ENCODE data around the gene ANKS6.

The ANKS6 gene

DNA sequence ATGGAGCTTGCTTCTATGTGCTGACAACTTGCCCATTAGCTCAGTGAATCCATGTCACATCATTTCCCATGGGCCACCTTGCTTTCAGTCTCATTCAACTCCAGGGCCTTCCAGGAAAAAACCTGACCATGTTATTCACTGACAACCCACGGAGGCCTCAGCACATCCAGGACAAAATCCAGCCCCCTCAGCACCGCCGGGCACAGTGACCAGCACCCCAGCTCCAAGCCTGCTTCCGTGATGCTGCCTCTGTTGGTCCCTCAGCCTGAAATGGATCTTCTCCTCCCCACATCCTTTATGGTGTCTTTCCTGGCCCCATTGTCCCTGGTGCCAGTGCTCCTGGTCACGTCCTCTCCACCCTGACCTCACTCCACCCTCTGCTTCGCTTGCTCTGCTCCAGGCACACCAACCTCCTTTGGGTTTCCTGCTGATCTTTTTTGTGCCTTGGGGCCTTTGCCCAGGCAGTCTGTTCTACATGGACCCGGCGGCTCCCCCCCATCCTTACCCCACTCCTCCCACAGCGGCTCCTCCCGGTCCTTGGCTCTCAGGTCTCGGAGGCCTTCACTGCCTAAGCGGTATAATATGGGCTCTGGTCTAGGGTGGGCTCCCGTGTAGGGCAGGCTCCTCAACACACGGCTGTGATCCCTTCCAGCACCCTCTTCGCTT lies 25.0 kb downstream of the ANKS6 start:
- DNase-seq, result no peak

DNA sequence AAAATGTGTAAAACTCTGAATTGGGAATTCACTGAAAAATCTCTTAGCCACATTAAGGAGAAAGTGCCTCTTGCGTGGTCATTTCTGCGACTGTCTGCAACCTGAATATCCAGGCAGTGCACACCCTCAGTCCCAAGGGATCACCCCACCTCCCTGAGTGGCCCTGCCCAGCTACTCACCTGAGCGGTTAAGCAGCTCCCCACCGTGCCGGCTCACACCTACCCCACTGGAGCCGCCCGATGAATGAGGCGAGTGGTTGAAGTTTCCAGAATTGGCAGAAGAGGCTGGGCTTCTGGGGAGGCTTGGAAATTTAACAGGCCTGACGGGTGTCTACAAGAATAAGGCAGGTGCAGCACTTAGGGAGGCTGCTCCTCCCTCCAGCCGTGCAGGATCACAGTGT lies 25.6 kb downstream of the ANKS6 start:
- DNase-seq, result no peak

DNA sequence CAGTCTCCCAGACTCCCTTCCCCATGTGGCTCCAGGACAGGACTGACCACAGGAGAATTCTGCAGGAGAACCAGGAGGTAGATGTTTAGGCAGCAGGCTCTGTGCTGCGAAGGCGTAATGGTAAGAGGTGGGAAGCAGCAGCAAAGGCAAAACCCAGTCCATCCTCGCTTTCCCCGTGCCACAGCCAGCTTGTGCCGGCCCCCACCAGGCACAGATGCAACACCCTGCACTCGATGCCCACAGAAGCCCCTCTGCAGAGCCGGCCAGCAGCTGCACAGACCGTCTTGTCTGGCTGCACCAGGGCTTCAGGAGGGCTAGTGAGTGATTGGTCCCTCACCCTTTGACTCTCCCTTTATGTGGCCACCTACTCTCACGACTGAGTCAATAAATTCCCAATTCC lies 28.0 kb downstream of the ANKS6 start:
- DNase-seq, result no peak

DNA sequence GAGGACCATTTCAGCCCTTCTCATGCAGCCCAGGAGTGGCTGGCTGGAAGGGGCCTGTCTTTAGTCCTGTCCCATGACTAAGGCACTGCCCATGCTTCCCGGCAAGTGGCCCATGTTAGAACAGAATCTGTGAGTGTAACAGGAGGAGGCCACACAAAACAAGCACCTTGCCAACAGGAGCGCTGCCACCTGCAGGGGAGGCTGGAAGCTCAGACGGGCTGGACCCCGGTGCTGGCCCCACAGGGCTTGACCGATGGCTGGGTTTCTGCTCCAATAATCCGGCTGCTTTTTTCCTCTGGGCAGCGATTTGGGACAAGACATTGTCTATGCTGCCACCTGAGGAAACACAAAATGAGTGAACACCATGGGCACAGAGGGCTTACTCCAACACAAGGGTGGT lies 28.4 kb downstream of the ANKS6 start:
- no peak for DNase-seq

DNA sequence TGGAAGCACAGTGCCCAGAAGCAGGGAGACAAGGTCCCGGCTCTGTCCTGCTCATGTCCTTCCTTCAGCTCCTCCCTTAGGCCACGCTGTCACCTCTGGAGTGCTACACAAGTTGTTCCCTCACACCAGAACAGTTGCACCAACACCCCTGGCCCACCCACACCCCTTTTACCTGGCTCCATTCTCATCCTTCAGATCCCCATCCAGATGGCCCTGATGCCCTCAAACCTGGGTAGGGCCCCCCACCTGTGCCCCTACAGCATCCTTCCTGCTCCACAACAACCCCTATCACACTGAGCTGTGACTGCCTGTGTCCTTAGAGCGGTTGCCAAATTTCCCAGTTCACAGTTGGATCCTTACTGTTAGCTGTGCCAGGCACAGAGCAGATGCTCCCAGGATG lies 29.2 kb downstream of the ANKS6 start:
- no peak for DNase-seq

- DNase-seq, result no peak
Observed at GRCh38 chr9:98766586-98766985, 29.8 kb downstream of the ANKS6 start.

- DNase-seq, result no peak
Observed at GRCh38 chr9:98765256-98765655, 31.1 kb downstream of the ANKS6 start.

- DNase-seq, result no peak
Observed at GRCh38 chr9:98763986-98764745, 32.2 kb downstream of the ANKS6 start.

- DNase-seq, result no peak
Observed at GRCh38 chr9:98760231-98760630, 36.1 kb downstream of the ANKS6 start.

DNA sequence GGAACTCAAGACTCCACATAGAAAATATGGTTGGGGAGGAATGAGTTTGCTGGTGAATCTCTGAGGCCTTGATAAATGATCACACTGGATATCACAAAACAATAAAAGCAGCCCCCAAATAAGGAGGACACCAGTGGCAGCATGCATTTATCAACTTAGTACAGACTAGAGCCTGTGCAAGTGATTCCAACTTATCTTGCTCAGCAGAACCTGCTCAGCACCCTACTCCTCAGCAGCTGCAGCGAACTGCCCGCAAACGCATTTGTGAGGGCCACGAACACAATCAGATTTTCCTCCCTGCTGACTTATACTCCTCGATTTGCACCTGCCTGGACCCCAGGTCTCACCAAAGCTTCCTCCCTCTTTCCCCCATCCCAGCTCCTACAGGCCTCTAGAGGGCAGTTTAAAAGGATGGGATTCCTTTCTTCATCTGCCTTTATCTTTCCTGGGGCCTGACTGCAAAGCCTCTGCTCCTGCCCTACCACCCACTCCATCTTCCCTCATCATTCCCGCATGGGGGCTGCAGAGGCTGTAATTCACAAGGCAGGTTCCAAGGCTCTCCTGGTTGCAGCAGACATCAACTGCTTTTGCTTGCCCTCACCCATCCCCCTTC lies 41.2 kb downstream of the ANKS6 start:
- DNase-seq, result no peak

GRCh38 chr9:98751210-98751609 lies 45.1 kb downstream of the ANKS6 start:
- DNase-seq, result no peak

DNA sequence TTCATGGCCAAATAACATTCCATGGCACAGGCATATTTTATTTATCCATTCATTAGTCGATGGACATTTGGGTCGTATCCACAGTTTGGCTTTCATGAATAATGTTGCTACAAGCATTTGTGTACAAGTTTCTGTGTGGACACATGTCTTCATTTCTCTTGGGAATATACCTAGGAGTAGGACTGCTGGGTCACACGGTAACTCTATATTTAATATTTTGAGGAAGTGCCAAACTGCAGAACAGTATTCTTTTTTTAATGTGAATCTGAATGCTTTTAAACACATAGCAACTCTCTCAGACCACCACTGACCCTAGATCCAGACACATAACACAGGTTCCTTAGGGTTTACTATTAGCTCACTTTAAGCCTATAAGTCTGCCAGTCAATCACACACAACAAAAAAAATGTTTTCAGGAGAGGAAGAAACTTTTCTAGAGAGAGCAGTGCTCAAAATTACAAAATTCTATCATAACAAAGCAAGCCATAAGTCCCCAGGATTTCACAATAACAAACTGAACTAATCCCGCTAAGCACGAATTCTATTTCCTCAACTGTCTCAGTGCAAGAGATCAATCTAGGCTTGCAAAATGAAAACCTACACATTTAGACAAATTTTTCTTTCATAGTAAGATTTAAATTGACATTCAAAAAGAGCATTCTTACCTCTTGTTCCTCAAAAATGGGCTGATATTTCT lies 45.8 kb downstream of the ANKS6 start:
- no peak for DNase-seq

DNA sequence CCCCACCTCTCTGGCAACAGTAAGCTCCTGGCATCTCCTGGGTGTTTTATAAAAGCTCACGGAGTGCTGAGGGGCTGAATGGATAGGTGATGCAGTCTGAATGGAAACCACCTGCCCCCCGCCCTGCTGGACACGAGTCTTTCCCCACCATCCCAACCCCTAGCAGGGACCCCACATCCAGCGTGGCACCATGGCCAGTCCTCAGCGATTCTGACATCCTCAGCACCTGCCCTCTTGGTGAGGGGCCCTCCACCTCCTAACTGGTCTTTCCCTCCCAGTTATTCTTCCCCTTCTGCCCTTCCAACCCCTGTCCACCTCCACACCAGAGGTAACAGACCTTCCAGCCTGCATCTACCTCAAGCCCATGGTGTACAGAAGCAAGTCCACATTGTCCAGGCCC lies 48.9 kb downstream of the ANKS6 start:
- DNase-seq, result no peak

GRCh38 chr9:98745470-98745869 lies 50.9 kb downstream of the ANKS6 start:
- DNase-seq, result no peak

GRCh38 chr9:98743818-98744611 lies 52.3 kb downstream of the ANKS6 start:
- no peak for DNase-seq

DNA sequence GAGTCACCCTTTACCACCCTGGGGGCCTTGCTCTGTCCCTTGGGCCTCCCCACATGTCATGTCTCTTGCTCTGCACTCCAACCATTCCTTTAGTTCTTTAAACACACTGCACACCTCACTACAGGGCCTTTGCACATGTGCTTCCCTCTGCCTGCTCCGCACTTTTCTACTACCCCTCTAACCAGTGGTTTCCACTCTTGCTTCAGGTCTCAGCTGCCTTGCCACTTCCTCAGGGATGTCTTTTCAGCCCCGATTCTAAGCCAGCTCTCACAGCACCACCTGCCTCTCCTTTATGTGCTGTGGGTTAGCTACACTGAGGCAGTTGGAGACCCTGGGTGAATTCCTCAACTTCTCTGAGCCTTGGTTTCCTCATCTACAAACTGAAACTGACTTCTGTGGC lies 53.0 kb downstream of the ANKS6 start:
- DNase-seq, result no peak

DNA sequence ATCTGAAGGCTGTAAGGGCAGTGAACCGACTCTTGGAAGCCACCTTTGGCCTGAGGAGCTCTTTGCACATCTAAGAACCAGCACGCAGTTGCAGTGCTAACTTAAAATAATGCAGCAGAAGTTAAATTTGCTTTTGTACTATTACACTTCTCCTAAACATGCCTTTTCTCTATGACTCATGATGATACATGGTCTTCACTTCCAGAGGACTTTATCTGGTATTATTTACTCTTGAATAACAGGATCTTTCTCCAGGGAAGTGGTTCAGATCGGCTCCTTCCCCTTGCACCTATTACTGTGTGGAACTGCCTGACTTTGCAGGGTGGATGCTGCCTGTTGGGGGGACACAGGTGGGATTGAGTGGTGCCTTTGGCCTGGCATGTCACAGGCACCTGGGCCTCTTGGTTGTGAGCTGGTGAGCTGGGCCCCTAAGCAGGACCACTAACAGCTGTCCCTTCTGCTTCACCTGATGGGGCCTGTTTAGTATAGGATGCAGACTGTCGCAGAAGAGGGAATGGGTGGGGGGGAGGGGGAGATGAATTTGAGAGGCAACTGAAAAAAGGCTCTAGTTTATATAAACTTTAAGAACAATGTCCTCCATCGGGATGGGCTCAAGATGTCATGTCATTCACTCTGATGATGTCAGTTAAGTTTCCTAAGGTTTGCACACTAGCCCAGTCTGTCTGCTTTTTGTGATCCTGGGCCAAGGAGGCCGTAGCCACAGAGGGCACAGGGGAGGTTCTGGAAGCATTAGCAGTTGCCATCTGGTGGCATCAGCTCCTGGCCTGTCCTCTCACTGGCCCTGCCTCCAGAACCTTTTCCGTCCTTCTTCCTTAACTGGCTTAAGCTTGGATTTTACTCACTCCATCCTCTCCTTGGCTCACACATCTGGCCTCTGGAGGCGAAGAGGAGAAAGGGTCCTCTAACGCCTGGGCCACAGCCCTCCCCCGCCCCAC lies 53.8 kb downstream of the ANKS6 start:
- DNase-seq, result no peak

DNA sequence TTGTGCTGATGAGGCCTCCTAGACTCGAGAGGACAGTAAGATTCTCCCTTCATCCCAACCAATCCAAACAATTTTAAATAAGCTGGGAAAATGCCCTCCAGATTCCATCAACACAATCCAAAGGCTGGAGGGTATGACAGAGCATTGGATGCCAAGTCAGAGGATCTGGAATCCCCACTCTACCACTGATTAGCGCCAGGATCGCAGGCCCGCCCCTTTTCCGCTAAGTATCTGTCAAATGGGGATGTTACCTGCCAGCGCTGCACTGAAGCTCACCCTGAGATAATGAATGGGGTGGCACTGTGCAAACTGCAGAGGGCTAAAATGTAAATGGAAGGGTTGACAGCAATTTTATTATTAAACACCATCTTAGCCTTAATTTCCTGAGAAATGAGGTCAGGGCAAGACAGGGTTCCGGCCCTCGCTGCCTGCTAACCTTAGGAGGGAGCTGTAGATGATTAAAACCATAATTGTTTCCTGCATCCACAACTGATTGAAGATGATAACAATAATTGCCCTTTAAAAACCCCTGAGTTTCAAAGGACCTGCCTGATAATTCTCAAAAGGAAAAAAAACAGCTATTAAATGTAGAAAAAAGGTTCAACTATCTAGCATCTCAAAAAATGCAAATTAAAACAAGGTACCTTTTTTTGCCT lies 56.0 kb downstream of the ANKS6 start:
- no peak for DNase-seq

DNA sequence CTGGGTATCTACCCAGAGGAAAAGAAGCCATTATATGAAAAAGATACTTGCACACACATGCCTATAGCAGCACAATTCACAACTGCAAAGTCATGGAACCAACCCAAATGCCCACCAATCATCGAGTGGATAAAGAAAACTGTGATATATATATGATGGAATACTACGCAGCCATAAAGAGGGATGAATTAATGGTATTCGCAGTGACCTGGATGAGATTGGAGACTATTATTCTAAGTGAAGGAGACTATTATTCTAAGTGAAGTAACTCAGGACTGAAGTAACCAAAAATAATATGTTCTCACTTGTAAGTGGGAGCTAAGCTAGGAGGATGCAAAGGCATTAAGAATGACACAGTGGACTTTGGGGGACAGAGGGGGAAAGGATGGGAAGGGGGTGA lies 57.6 kb downstream of the ANKS6 start:
- no peak for DNase-seq

- no peak for DNase-seq
Observed at GRCh38 chr9:98736226-98736625, 60.1 kb downstream of the ANKS6 start.

DNA sequence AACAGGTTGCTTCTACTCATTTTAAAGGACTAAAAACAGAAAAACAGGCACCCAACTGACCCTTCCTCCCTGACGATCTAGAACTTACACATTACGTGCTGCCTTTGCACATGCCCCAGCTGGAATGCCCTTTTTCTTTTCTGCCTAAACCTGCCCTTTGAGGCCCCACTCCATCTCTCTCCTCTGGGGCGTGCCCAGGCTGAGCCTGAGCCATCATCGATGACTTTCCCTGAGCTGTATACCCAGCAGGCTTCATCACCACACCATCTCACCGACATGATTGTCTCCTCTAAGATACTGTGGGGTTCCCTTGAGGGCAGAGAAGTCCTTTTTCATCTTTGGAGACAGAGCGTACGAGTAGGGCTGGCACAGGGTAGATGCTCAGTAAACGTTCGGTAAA lies 63.6 kb downstream of the ANKS6 start:
- no peak for DNase-seq

Measured in stimulated activated CD4-positive, alpha-beta T cell treated with anti-CD3 and anti-CD28 coated beads, Interleukin-4, amount 100 ng/mL, for 24 hours (primary cell).